ENCODE measurements around the gene FAIM2.
A peak's percentile ranks its signal among the peaks of the same experiment; 100 is the strongest.
"Not testable (repeated sequence)": the region's sequence is repeated elsewhere in the genome, so short reads cannot be mapped to it uniquely, and the experiment has no call there.

Gene FAIM2

DNA sequence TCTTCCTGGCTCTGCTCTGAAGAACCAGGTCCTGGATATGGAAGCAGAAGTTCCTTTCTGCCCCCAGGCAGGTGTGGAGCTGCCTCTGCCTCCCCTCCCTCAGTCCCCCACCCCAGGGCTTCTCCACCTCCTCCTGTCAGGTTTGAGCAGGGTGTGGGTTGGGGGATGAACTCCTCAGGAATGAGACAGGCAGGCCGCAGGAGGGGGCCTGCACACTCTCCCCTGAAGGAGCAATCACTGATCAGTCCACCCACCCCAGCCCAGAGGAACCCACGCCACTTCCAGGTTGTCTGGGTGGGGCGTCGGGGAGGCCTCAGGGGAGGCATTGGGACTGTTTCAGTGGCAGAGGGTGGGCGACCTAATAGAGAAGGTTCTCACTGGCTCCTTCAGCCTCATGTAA, 26.6 kb downstream of the FAIM2 start:
- DNase-seq = no peak

GRCh38 chr12:49876070-49876469, 27.6 kb downstream of the FAIM2 start:
- no peak for DNase-seq

GRCh38 chr12:49875115-49875720, 28.5 kb downstream of the FAIM2 start:
- DNase-seq = no peak

DNA sequence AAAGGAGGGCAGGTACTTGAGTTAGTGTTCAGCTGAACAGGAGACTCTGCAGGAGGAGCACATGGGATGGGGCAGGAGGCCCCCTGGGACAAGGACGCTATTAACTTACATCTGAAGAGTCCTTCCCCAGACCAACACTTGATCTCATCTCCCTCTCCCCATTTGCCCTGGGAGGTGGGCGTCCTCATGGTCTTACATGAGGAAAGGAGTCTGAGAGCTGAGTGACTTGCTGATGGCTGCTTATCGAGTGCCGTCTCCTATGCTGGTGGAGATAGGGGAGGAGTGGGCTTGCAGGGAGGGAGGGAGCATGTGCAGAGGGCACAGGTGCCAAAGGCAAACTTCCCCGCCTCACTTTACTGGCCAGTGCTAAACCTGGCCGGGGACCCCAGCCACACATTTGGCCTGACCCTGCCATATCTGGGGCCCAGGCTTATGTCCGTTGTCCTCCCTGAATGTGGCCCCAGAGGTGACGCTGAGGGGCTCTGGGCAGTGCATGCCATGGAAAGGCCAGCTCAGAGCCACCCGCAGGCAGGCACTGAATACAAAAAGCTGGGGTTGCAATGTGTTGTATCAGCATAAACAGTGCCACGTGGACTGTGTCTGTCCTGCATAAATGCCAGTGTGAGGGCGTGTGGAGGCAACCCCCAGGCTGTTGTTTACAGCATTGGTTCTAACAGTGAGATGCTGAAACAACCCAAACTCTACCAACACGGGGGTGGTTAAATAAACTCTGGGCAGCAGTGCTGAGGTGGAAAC, 29.4 kb downstream of the FAIM2 start:
- DNase-seq = no peak

DNA sequence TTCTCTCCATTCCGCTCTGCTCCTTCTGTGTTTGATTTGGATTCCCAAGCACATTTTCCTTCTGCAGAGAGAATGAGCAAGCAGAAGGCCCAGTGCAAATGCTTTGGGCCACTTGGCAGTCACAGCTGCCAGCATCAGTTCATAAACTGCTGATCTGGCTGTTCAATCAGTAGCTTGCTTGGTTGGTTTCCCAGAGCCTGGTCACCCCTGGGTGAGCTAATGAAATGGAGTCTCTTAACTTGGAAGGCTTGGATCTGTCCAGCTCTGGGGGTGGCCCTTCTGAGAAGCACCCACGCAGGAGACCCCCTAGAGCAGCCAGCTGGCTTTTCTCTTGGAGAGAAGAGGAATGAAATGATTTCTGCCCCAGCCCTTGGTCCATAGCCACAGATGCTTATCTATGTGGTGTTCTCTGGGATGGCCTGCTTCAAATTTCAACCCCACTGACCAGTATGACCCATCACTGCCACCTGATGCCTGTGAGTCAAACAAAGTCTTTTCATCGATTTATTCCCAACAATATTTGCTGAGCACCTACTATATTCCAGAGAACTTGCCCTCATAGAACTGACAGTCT, 30.3 kb downstream of the FAIM2 start:
- DNase-seq = no peak

DNA sequence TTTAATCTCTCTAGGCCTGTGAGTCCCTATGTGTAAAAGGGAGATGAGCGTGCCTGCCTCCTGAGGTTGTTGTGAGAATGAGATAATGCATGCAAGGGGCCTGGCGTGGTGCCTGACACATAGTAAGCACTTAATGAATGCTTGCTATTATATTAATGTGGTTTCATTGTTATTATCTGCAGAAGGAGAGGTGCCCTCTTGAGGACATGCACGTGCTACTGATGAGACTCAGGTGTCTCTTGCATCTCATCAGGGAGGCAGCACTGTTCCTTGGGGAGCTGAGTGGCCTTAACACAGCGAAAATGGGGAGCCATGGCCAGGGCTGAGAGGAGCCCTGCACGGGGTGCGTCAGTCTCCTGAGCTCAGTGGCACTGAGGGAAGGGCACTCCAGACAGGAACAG, 30.9 kb downstream of the FAIM2 start:
- DNase-seq = no peak

DNA sequence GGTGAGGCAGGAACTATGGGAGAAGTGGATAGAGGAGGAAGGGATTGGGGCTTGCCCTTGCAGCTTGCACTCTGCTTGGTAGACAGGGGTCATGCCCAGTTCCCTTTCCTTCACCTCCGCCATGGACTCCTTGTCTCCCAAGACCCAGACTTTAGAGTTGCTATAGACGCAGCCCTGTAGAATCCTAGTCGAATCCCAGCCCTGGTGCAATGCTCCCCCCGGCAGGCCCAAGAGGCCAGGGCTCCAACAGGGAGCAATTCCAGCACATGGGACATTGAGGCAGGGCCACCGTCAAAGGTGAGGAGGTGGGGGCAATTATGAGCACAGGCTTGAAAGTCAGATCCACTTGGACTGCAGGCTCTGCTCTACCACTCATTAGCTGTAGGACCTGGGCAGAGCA, 31.3 kb downstream of the FAIM2 start:
- DNase-seq = no peak

GRCh38 chr12:49871811-49872251, 31.9 kb downstream of the FAIM2 start:
- DNase-seq = not testable (repeated sequence)

DNA sequence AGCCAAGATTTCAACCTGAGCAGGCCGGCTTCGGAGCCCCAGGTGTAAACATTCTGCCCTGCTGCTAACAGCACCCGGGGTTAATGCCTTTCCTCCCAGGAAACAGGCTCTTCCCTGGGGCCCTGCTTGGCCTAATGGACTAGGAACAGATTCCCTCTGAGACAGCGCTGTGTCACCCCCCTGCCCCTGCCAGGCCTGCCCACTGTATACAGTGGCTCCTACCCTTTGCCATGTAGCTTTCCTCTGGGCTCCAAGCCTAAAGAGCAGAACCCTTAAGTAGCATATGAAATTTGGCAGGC, 32.5 kb downstream of the FAIM2 start:
- DNase-seq = no peak

- DNase-seq = no peak
Measured at GRCh38 chr12:49870501-49871262, 33.0 kb downstream of the FAIM2 start.

DNA sequence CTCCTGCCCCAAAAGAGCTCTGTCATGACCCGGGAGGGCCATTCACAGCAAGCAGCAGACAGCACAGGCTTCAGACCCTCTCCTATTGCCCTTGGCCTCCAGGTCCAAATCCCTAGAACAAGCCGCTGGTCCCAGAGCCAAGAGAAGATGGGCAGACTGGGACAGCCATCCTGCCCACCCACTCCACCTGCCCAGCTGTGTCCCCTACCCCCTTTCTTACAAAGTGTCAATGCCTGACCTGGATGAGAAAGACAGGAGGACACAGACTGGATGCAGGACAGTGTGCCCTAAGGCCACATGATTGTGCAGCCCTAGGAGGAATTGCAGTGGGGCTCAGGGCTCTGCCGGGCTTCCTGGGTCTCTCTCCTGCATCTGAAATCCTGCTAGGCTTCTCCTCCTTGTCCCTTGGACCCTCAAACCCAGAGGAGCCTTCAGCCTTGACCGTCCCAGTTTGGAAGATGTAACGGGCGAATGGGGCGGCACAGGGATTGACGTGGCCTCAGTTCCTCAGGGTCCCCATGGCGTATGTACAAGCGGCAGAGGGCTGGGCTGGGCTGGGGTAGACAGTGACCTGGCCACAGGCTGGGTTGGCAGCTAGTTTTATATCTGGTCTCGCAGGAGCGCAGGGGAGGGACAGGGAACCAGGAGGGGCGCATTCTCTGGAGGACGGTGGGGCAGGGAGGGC, 33.7 kb downstream of the FAIM2 start:
- no peak for DNase-seq

DNA sequence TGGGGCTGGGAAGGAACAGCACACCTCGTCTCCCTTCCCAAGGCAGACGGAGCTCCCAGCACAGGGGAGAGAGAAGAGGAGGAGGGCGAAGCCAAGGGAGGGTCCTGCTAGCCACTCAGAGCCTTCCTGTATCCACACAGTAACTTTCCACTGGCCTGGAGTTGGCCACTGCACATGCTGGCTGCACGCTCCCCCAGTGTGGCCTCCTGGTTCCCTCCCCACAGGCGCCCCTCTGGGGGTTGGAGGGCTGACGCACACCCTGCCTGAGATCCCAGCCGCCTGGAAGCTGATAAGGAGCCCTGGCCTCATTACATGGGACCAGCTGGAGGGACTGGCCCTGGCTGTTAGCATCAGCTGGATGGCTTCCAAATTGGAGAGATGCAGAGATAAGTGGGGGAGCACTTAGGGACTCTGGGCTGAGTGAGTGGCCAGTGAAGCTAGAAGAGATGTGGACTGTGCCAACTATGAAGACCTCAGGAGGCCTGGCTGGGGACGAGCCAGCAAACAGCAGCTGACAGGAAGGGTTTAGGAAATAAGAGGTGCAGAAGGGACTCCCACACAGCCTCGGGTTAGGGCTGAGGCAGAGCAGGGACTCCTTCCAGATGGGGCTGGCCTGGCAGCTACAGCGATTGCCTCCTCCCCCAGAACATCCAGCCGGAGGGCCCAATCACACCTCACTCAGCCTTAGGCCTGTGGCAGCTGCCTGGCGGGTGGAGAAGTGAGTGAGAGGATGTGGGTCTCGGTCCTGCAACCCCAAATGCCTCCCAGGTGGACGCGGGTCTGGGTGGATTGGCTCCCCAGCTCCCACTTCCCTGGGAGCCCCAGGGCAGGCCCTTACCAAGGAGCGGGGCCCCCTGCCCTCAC, 34.5 kb downstream of the FAIM2 start:
- DNase-seq = no peak

DNA sequence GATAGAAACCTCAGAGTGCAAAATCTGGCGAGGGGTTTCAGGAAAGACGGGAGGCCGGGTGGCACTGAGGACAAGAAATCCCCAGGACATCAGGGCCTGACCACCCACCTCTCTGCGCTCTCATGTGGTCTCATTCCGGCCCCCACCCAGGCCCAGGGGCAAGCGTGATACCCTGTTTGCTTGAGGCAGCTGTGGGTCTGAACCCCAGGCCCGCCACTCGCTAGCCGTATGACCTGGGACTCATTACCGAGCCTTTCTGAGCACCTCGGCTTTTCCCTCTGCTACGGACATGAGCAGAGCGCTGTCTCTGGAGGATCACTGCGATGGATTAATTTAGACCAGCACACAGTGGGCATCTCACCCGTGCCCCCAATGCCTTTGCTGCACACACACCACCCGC, 35.3 kb downstream of the FAIM2 start:
- DNase-seq = no peak

GRCh38 chr12:49867570-49868341, 35.9 kb downstream of the FAIM2 start:
- no peak for DNase-seq

GRCh38 chr12:49866859-49867569, 36.7 kb downstream of the FAIM2 start:
- DNase-seq = peak; percentile 81

GRCh38 chr12:49865782-49866135, 37.9 kb downstream of the FAIM2 start:
- DNase-seq = no peak

- no peak for DNase-seq
Measured at GRCh38 chr12:49865109-49865781, 38.5 kb downstream of the FAIM2 start.

DNA sequence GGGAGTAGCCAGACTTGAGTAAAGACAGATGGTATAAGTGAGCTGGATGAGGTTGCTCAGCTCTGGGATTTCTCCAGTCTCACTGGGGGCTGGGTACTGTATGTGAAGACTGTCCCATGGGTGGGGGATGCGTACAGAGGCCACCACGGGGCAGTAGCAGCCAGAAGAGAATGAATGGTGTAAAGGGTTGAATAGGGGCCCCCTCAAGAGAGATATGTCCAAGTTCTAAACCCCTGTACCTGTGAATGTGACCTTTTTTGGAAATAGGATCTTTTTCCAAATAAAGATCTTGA, 39.0 kb downstream of the FAIM2 start:
- no peak for DNase-seq

GRCh38 chr12:49863946-49864797, 39.5 kb downstream of the FAIM2 start:
- DNase-seq = no peak
